Parathyroid adenoma (tissue), 2 donors: Measurements from ENCODE around the gene OVCH2.

ENCODE experiments used
- H2AFZ ChIP-seq: fragments of 300-600 bp; sonication (generic); one replicate; pipeline ENCODE4 v1.7.0; 2017; ENCODE audit warnings: antibody characterized with exemption, mild to moderate bottlenecking
- H3K27ac ChIP-seq: fragments of 300-600 bp; sonication (generic); one replicate; pipeline ENCODE4 v1.7.0; 2017
- H3K27me3 ChIP-seq: fragments of 300-600 bp; sonication (generic); one replicate; pipeline ENCODE4 v1.7.0; 2017; ENCODE audit warnings: low read length; ENCODE audit not compliant: control insufficient read depth, insufficient read depth
- H3K36me3 ChIP-seq: fragments of 300-600 bp; sonication (generic); one replicate; pipeline ENCODE4 v1.7.0; 2017; ENCODE audit warnings: low read length; ENCODE audit not compliant: control insufficient read depth, insufficient read depth
- H3K4me1 ChIP-seq: fragments of 300-600 bp; sonication (generic); one replicate; pipeline ENCODE4 v1.7.0; 2017; ENCODE audit warnings: control low read depth
- H3K4me2 ChIP-seq: fragments of 300-600 bp; sonication (generic); one replicate; pipeline ENCODE4 v1.7.0; 2017; ENCODE audit warnings: low read length
- H3K4me3 ChIP-seq: fragments of 300-600 bp; sonication (generic); one replicate; pipeline ENCODE4 v1.7.0; 2017; ENCODE audit warnings: low read depth, low read length
- H3K79me2 ChIP-seq: fragments of 300-600 bp; sonication (generic); one replicate; pipeline ENCODE4 v1.7.0; 2017; ENCODE audit warnings: control low read depth
- H3K9ac ChIP-seq: fragments of 300-600 bp; sonication (generic); one replicate; pipeline ENCODE4 v1.7.0; 2017; ENCODE audit warnings: mild to moderate bottlenecking
- H3K9me3 ChIP-seq: fragments of 300-600 bp; sonication (generic); one replicate; pipeline ENCODE4 v1.7.0; 2017; ENCODE audit warnings: low read length; ENCODE audit not compliant: control insufficient read depth
- CTCF ChIP-seq: fragments of 300-600 bp; sonication (generic); IDR thresholded peaks from one replicate; pipeline ENCODE4 v1.7.0; 2017; ENCODE audit warnings: antibody characterized with exemption, mild to moderate bottlenecking
- donor health status: primary hyperparathyroidism.

The OVCH2 gene

GRCh38 chr11:7655253-7656217, 50.7 kb downstream of the OVCH2 start:
- no peak overlapping the region for H2AFZ ChIP-seq
- peak overlapping the region; percentile 88 for H3K27ac ChIP-seq
- H3K36me3 ChIP-seq = no peaks in the 10 kb centered on the region
- TF ChIP-seq CTCF = no peak
- no peaks in the 10 kb centered on the region for H3K27me3 ChIP-seq
- no peaks in the 10 kb centered on the region for H3K9me3 ChIP-seq
- no peaks in the 10 kb centered on the region for H3K79me2 ChIP-seq
- H3K9ac ChIP-seq = no peak overlapping the region
- H3K4me1 ChIP-seq = peaks cover 12% of the 10 kb centered on the region
- no peak overlapping the region for H3K4me2 ChIP-seq
- H3K4me3 ChIP-seq = no peak overlapping the region

- no peak overlapping the region for H2AFZ ChIP-seq
- H3K27me3 ChIP-seq = no peaks in the 10 kb centered on the region
- H3K4me3 ChIP-seq = no peak overlapping the region
- H3K4me2 ChIP-seq = no peak overlapping the region
- H3K79me2 ChIP-seq = no peaks in the 10 kb centered on the region
- no peaks in the 10 kb centered on the region for H3K36me3 ChIP-seq
- H3K27ac ChIP-seq = peak overlapping the region; percentile 26
- H3K9me3 ChIP-seq = no peaks in the 10 kb centered on the region
- no peak overlapping the region for H3K9ac ChIP-seq
- H3K4me1 ChIP-seq = peaks cover 12% of the 10 kb centered on the region
- no peak for TF ChIP-seq CTCF
Measured at GRCh38 chr11:7654195-7654705, 52.0 kb downstream of the OVCH2 start.

GRCh38 chr11:7651700-7652099, 54.6 kb downstream of the OVCH2 start:
- H3K27ac ChIP-seq = no peak overlapping the region

GRCh38 chr11:7651140-7651551, 55.1 kb downstream of the OVCH2 start:
- H3K4me3 ChIP-seq = no peak overlapping the region
- no peak overlapping the region for H3K9ac ChIP-seq
- H3K79me2 ChIP-seq = no peaks in the 10 kb centered on the region
- no peak overlapping the region for H2AFZ ChIP-seq
- H3K9me3 ChIP-seq = no peaks in the 10 kb centered on the region
- no peaks in the 10 kb centered on the region for H3K36me3 ChIP-seq
- peaks cover 3% of the 10 kb centered on the region for H3K4me1 ChIP-seq
- no peaks in the 10 kb centered on the region for H3K27me3 ChIP-seq
- no peak overlapping the region for H3K4me2 ChIP-seq
- no peak for TF ChIP-seq CTCF
- no peak overlapping the region for H3K27ac ChIP-seq

More at GRCh38 chr11:7651700-7652099, 54.6 kb downstream of the OVCH2 start:
- H3K79me2 ChIP-seq = no peaks in the 10 kb centered on the region
- H3K9ac ChIP-seq = no peak overlapping the region
- no peak overlapping the region for H3K4me3 ChIP-seq
- no peaks in the 10 kb centered on the region for H3K9me3 ChIP-seq
- no peaks in the 10 kb centered on the region for H3K36me3 ChIP-seq
- no peak overlapping the region for H2AFZ ChIP-seq
- peaks cover 6% of the 10 kb centered on the region for H3K4me1 ChIP-seq
- no peak for TF ChIP-seq CTCF
- H3K27me3 ChIP-seq = no peaks in the 10 kb centered on the region
- H3K4me2 ChIP-seq = no peak overlapping the region
